ENCODE measurements around the gene TMEM151A.
"Not testable (repeated sequence)": the region's sequence is repeated elsewhere in the genome, so short reads cannot be mapped to it uniquely, and the experiment has no call there.

TMEM151A gene

GRCh38 chr11:66320289-66320688 lies 28.6 kb downstream of the TMEM151A start:
- DNase-seq, result not testable (repeated sequence)

- DNase-seq, result not testable (repeated sequence)
Measured at GRCh38 chr11:66320748-66321147, 29.1 kb downstream of the TMEM151A start.

GRCh38 chr11:66321606-66322005 lies 29.9 kb downstream of the TMEM151A start:
- DNase-seq, result no peak

- DNase-seq, result no peak
Measured at GRCh38 chr11:66322732-66323427, 31.2 kb downstream of the TMEM151A start.

GRCh38 chr11:66323684-66324083 lies 32.0 kb downstream of the TMEM151A start:
- no peak for DNase-seq

GRCh38 chr11:66324664-66325063 lies 33.0 kb downstream of the TMEM151A start:
- DNase-seq, result no peak

- no peak for DNase-seq
Measured at GRCh38 chr11:66325263-66325671, 33.6 kb downstream of the TMEM151A start.

- DNase-seq, result no peak
Measured at GRCh38 chr11:66326261-66327111, 34.8 kb downstream of the TMEM151A start.

- DNase-seq, result no peak
Measured at GRCh38 chr11:66327171-66328030, 35.7 kb downstream of the TMEM151A start.

GRCh38 chr11:66328031-66328301 lies 36.3 kb downstream of the TMEM151A start:
- no peak for DNase-seq

GRCh38 chr11:66328302-66329144 lies 36.8 kb downstream of the TMEM151A start:
- DNase-seq, result peak in 54 of 58 donors; percentile 20 to 84 (median 57)

- no peak for DNase-seq
Measured at GRCh38 chr11:66329165-66329673, 37.5 kb downstream of the TMEM151A start.

- DNase-seq, result no peak
Measured at GRCh38 chr11:66330931-66331330, 39.2 kb downstream of the TMEM151A start.

- no peak for DNase-seq
Measured at GRCh38 chr11:66331542-66332370, 40.1 kb downstream of the TMEM151A start.

- no peak for DNase-seq
Measured at GRCh38 chr11:66332371-66333219, 40.9 kb downstream of the TMEM151A start.

GRCh38 chr11:66333220-66333877 lies 41.7 kb downstream of the TMEM151A start:
- DNase-seq, result no peak

GRCh38 chr11:66333896-66334604 lies 42.4 kb downstream of the TMEM151A start:
- DNase-seq, result no peak
